Measurements from ENCODE around the gene SDHA. TPM values are rescaled to one million over a fixed set of nuclear protein-coding genes. Genes with fewer than 3 reads are reported as not detected.
"Not testable (repeated sequence)": the region's sequence is repeated elsewhere in the genome, so short reads cannot be mapped to it uniquely, and the experiment has no call there.

Gene SDHA
- total and polyA plus RNA-seq, 9 of the 15 experiments (the other 6 are each of a cell fraction or from before 2014, with no cell fraction given), result 82.9 to 191 (median 130) TPM

DNA sequence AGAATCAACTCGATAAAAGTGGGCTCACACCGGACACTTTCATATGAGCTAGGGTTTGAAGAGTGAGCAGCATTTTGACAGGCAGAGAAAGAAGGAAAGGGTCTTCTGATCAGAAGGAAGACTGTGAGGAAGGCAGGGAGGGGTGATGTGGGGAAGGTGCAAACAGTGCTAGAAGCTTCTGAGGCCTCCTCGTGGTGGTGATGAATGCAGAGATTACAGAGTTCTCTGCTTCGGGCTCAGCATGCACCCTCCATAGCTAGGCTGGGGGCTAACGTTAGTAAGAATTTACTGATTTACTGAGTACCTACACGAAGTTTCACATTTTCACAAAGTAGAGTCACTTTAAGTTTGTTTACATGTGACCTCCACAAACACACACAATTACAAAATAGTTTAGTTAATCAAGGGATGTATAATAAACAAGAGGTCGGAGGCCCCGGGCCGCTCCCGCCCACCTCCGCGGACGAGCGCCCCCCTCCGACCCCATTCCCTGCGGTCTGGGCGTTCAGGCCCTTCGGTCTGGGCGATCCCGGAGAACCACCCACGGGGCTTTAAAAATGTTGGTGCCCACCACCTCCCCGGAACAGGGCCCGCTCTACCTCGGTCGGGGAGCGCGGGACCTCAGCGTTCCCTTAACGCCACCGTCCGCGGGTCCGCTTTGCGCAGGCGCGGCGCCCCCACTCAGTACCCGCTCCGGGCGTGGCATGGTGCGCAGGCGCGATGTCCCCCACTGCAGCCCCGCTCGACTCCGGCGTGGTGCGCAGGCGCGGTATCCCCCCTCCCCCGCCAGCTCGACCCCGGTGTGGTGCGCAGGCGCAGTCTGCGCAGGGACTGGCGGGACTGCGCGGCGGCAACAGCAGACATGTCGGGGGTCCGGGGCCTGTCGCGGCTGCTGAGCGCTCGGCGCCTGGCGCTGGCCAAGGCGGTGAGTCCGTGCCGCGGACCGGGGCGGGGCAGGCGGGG lies at the start of gene SDHA, which contains the start of gene CCDC127 (continued):
- TF ChIP-seq, protein P1, sequence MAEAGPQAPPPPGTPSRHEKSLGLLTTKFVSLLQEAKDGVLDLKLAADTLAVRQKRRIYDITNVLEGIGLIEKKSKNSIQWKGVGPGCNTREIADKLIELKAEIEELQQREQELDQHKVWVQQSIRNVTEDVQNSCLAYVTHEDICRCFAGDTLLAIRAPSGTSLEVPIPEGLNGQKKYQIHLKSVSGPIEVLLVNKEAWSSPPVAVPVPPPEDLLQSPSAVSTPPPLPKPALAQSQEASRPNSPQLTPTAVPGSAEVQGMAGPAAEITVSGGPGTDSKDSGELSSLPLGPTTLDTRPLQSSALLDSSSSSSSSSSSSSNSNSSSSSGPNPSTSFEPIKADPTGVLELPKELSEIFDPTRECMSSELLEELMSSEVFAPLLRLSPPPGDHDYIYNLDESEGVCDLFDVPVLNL (CRISPR knock-in tag; IDR thresholded peaks at IDR 0.05; ENCODE audit: low read depth), result peak; percentile 67; the same call in 1 of the 2 replicates
- TF ChIP-seq, protein P2, sequence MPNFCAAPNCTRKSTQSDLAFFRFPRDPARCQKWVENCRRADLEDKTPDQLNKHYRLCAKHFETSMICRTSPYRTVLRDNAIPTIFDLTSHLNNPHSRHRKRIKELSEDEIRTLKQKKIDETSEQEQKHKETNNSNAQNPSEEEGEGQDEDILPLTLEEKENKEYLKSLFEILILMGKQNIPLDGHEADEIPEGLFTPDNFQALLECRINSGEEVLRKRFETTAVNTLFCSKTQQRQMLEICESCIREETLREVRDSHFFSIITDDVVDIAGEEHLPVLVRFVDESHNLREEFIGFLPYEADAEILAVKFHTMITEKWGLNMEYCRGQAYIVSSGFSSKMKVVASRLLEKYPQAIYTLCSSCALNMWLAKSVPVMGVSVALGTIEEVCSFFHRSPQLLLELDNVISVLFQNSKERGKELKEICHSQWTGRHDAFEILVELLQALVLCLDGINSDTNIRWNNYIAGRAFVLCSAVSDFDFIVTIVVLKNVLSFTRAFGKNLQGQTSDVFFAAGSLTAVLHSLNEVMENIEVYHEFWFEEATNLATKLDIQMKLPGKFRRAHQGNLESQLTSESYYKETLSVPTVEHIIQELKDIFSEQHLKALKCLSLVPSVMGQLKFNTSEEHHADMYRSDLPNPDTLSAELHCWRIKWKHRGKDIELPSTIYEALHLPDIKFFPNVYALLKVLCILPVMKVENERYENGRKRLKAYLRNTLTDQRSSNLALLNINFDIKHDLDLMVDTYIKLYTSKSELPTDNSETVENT (CRISPR knock-in tag; IDR thresholded peaks at IDR 0.05), result peak; percentile 69; the same call in 1 of the 2 replicates
- TF ChIP-seq MBD2 (IDR thresholded peaks at IDR 0.05; ENCODE audit: borderline replicate concordance, low read depth), result 0 out of 2 replicates have a peak, but pooled peaks have one; percentile 38
- TF ChIP-seq TAF1 (IDR thresholded peaks at IDR 0.05; ENCODE audit: control insufficient read depth, extremely low read depth, insufficient read depth, low read length, severe bottlenecking), result peak; percentile 80
- 0 out of 2 replicates have a peak, but pooled peaks have one; percentile 25 for TF ChIP-seq KLF6 (CRISPR knock-in tag; IDR thresholded peaks at IDR 0.05; ENCODE audit: borderline replicate concordance)
- TF ChIP-seq KDM2B (CRISPR knock-in tag; IDR thresholded peaks at IDR 0.05), result peak; percentile 85
- TF ChIP-seq DMBX1 (CRISPR knock-in tag; IDR thresholded peaks at IDR 0.05; ENCODE audit: borderline replicate concordance), result 0 out of 2 replicates have a peak, but pooled peaks have one; percentile 37
- peak; percentile 76 for TF ChIP-seq POU5F1 (IDR thresholded peaks at IDR 0.05; ENCODE audit: borderline replicate concordance, low read depth, low read length, partially characterized antibody)
- TF ChIP-seq ERF (CRISPR knock-in tag; IDR thresholded peaks at IDR 0.05), result peak; percentile 80; the same call in 1 of the 2 replicates
- TF ChIP-seq NRF1 (conservative IDR thresholded peaks at IDR 0.05 in 1 of 2, IDR thresholded peaks at IDR 0.05 in 1 of 2), result peak; percentile 100
- TF ChIP-seq MEIS2 (IDR thresholded peaks at IDR 0.05; ENCODE audit: partially characterized antibody), result peak; percentile 99
- TF ChIP-seq HMGN3 (IDR thresholded peaks at IDR 0.05; ENCODE audit: borderline replicate concordance, extremely low read depth, insufficient read length, low read depth, low read length), result peak; percentile 17
- peak; percentile 17; the same call in 1 of the 2 replicates for TF ChIP-seq NBN (IDR thresholded peaks at IDR 0.05; ENCODE audit: low read depth)
- peak; percentile 81 for TF ChIP-seq EGR1 (conservative IDR thresholded peaks at IDR 0.05)
- TF ChIP-seq ZBED1 (IDR thresholded peaks at IDR 0.05), result 0 out of 2 replicates have a peak, but pooled peaks have one; percentile 12
- TF ChIP-seq, protein P3, sequence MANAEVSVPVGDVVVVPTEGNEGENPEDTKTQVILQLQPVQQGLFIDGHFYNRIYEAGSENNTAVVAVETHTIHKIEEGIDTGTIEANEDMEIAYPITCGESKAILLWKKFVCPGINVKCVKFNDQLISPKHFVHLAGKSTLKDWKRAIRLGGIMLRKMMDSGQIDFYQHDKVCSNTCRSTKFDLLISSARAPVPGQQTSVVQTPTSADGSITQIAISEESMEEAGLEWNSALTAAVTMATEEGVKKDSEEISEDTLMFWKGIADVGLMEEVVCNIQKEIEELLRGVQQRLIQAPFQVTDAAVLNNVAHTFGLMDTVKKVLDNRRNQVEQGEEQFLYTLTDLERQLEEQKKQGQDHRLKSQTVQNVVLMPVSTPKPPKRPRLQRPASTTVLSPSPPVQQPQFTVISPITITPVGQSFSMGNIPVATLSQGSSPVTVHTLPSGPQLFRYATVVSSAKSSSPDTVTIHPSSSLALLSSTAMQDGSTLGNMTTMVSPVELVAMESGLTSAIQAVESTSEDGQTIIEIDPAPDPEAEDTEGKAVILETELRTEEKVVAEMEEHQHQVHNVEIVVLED (CRISPR knock-in tag; IDR thresholded peaks at IDR 0.05), result 0 out of 2 replicates have a peak, but pooled peaks have one; percentile 30
- TF ChIP-seq CAMTA2 (CRISPR knock-in tag; conservative IDR thresholded peaks at IDR 0.05), result peak; percentile 49; the same call in 1 of the 2 replicates
- TF ChIP-seq KAT7 (CRISPR knock-in tag; IDR thresholded peaks at IDR 0.05; ENCODE audit: borderline replicate concordance), result peak; percentile 34; the same call in 1 of the 2 replicates
- TF ChIP-seq MAZ (CRISPR knock-in tag; conservative IDR thresholded peaks at IDR 0.05 in 1 of 2, IDR thresholded peaks at IDR 0.05 in 1 of 2), result peak; percentile 75 to 96
- TF ChIP-seq MYC (IDR thresholded peaks at IDR 0.05; ENCODE audit: low read depth, low read length), result not testable (repeated sequence)
- TF ChIP-seq MYC (CRISPR knock-in tag; IDR thresholded peaks at IDR 0.05; ENCODE audit: borderline replicate concordance, low read depth), result 0 out of 2 replicates have a peak, but pooled peaks have one; percentile 26
- peak; percentile 87 for TF ChIP-seq POLR2A (conservative IDR thresholded peaks at IDR 0.05)

Measured in K562 (cell line).